ENCODE data around the gene XRCC4. TPM values are rescaled to one million over a fixed set of nuclear protein-coding genes. Genes with fewer than 3 reads are reported as not detected.

The XRCC4 gene
- total RNA-seq, 1 experiment from 2014 or later = 10.8 TPM

- Mint-ChIP-seq H3K27me3 (ENCODE audit: low read depth) (no peaks in the 10 kb centered on the region), H3K4me1 (peaks cover 3 to 6% of the 10 kb centered on the region in 2 experiments; a peak in 1 of 4 replicates), H3K36me3 (ENCODE audit: insufficient read depth in 1 of 3, low read depth in 3 of 3) (peaks cover 0 to 1% (median 0%) of the 10 kb centered on the region in 3 experiments; a peak in 1 of 7 replicates), H3K4me3 (no peak overlapping the region), H3K27ac (no peak overlapping the region; a peak in 1 of 7 replicates), H3K9me3 (no peaks in the 10 kb centered on the region; a peak in 1 of 5 replicates)
- Histone ChIP-seq H4K5ac (ENCODE audit: insufficient read length, low read depth, low read length) (no peak overlapping the region), H3K27me3 (ENCODE audit: insufficient read depth, low read length) (no peaks in the 10 kb centered on the region), H4K20me1 (ENCODE audit: control insufficient read depth, insufficient read depth, insufficient read length) (no peaks in the 10 kb centered on the region), H4K91ac (ENCODE audit: insufficient read length, low read depth, low read length) (no peak overlapping the region), H2BK120ac (ENCODE audit: low read depth, low read length, poor library complexity, severe bottlenecking) (no peak overlapping the region), H3K23me2 (ENCODE audit: insufficient read length, low read depth, low read length, poor library complexity, severe bottlenecking) (no peaks in the 10 kb centered on the region), H2BK15ac (ENCODE audit: low read depth, low read length) (no peak overlapping the region), H4K8ac (replicated peaks; ENCODE audit: insufficient read length, low read depth, low read length) (no peak overlapping the region), H3K27ac (ENCODE audit: insufficient read length, low read depth, low read length) (no peak overlapping the region), H3K79me1 (ENCODE audit: insufficient read depth, low read depth, low read length, poor library complexity, severe bottlenecking) (no peaks in the 10 kb centered on the region), H2BK12ac (ENCODE audit: insufficient read length, low read depth, low read length) (no peak overlapping the region), H2AK5ac (ENCODE audit: insufficient read length, low read length) (no peak overlapping the region), H3K14ac (ENCODE audit: insufficient read depth, low read length) (no peak overlapping the region), H3K56ac (ENCODE audit: insufficient read length, low read depth, low read length) (no peak overlapping the region), H3K4me1 (ENCODE audit: insufficient read depth, low read length) (no peaks in the 10 kb centered on the region), H3K9ac (ENCODE audit: extremely low read depth, insufficient read length, low read length) (no peak overlapping the region), H3K4ac (ENCODE audit: low read depth, low read length) (no peak overlapping the region), H2BK5ac (ENCODE audit: insufficient read length, low read length) (no peak overlapping the region), H2BK20ac (ENCODE audit: low read depth, low read length, poor library complexity, severe bottlenecking) (no peak overlapping the region), H3K18ac (ENCODE audit: insufficient read length, low read depth, low read length) (no peak overlapping the region), H3T11ph (ENCODE audit: low read length) (no peak overlapping the region), H3K4me2 (ENCODE audit: insufficient read depth, insufficient read length, low read length) (no peak overlapping the region), H3K9me3 (ENCODE audit: control insufficient read depth, low read depth, low read length) (no peaks in the 10 kb centered on the region), H2AFZ (ENCODE audit: low read length) (no peak overlapping the region), H3K23ac (ENCODE audit: insufficient read length, low read depth, low read length) (no peak overlapping the region), H3K79me2 (ENCODE audit: insufficient read depth, low read length) (no peaks in the 10 kb centered on the region)
- no peak for TF ChIP-seq CTCF (conservative IDR thresholded peaks at IDR 0.05)
- no peak for DNase-seq
Observed at GRCh38 chr5:83219077-83219476, 141.7 kb downstream of the XRCC4 start.
